HG02678 (cell line): ENCODE results near the gene ZNF423.

ENCODE experiments used
- ATAC-seq: cut with Tn5 transposase; IDR thresholded peaks from one replicate; pipeline ENCODE4 v1.9.1; 2021; ENCODE audit warnings: mild to moderate bottlenecking, moderate library complexity; ENCODE audit not compliant: unreplicated experiment

ZNF423 gene

GRCh38 chr16:49610983-49611382 is 244.9 kb downstream of the ZNF423 start:
- no peak for ATAC-seq

DNA sequence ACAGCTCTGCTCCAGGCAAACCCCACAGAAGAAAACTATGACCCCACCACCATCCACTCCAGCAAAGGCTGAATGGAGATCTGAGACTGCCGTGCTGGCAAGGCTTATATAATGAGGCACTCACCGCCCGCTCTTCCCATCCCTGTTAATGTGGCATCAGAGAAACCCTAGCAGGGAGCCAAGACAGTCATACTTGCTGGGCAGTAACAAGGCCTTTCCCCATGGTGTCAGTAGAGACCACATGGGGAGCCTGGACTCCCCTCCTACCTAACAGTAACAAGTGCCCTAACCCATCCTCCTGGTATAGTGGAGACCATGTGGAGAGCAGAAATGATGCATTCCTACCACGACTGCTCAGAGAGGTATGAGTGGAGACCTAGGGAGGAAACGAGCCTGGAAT is 247.1 kb downstream of the ZNF423 start:
- ATAC-seq = no peak

DNA sequence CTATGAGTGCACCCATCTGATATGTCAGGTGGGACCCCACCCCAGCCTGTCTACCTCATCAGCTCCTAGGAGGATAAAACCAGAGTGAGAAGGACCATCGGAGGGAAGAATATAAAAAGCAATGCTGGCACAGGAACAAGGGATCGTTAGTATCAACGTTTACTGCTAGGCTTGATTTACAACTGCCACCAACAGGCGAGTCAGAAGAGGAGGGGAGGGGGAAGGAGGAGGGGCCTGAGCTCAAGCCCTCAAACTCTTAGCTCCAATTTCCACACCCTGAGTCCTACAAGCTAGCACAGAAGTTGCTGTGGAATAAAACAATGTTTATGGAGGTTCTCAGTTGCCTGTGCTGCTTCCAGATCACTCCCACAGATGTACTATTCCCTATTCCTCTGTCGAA is 247.8 kb downstream of the ZNF423 start:
- no peak for ATAC-seq

GRCh38 chr16:49605536-49606254 is 250.2 kb downstream of the ZNF423 start:
- ATAC-seq = no peak

- ATAC-seq = no peak
Observed at GRCh38 chr16:49604602-49605001, 251.3 kb downstream of the ZNF423 start.

- ATAC-seq = no peak
Observed at GRCh38 chr16:49603956-49604355, 252.0 kb downstream of the ZNF423 start.

DNA sequence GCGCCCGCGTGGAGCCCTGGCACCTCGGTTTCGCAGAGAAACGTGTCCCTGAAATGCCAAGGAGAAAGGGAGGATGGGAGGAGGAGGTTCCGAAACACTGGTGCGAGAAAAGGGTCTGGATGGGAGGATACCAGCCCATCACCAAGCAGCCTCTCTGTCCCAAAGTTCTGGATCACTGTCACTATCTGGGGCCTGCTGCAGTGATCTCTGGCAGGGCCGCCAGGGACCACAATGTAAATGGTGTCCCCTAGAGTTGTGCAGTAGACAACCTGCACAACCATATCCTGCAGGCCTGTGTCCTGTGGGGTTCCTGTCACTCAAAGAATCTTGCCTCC is 253.0 kb downstream of the ZNF423 start:
- no peak for ATAC-seq

- no peak for ATAC-seq
Observed at GRCh38 chr16:49602201-49602975, 253.5 kb downstream of the ZNF423 start.

GRCh38 chr16:49601576-49601975 is 254.3 kb downstream of the ZNF423 start:
- no peak for ATAC-seq

DNA sequence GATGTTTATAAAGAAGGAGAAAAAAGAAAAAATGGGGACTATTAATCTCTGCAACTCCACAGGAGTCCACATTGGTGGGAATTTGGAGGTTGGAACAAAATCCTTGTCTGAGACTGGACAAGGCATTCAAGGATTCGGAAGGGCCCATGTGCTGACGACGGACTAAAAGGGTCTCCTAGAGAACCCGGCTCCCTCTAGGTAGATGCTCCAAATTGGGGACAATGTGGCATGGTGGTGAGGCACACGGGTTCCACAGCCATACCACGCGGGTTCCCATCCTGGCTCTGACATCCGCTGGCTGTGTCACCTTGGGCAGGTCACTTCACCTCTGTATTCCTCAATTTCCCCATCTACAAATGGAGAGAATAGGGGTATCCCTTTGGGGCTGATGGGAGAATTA is 254.9 kb downstream of the ZNF423 start:
- ATAC-seq = no peak

DNA sequence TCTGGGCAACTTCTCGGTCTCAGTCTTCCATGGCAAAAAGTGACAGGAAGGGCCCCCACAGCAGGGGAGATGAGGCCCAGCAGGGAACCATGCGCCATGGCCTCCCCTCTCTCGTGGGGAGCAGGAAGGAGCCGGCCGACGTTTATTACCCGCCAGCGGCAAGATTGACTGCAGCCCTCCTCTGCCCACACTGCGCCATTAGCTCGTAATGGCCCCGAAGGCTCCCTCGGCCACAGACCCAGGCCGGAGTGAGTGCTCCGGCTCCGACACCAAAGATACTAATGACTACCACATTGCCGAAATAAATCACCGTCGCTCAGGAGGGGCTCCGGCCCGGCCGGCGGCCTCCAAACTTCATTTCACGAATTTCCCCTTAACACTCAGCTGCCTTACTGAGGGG is 255.4 kb downstream of the ZNF423 start:
- no peak for ATAC-seq

DNA sequence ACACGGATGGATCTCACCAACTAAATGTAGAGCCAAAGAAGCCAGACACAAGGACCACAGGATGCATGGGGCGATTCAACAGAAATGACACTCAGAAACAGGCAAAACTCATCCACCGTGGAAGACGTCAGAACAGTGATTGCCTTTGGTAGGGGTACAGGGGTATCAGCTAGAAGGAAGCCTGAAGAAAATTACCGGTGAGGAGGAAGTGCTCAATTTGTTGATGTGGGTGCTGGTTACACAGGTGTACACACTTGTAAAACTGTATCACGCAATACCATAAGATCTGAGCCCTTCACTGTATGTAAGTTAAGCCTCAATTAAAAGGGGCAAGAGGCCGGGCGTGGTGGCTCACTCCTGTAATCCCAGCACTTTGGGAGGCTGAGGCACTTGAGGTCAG is 256.2 kb downstream of the ZNF423 start:
- no peak for ATAC-seq

DNA sequence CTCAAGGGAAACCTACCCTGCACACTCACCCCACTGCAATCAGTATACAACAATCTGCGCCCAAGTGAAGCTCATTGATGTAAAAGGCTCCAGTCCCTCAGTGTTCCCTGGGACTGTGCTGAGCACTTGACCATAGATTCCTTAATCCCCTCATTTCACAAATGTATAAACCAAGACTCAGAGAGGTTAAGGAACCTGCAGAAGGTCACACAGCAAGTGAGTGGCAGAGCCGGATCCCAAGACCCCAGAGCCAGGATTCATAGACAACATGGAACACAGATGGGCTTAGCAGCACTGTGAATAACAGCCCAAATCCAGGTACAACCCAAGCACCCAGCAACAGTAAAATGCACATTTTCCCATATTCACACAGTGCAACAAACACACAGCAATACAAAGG is 256.6 kb downstream of the ZNF423 start:
- ATAC-seq = no peak

DNA sequence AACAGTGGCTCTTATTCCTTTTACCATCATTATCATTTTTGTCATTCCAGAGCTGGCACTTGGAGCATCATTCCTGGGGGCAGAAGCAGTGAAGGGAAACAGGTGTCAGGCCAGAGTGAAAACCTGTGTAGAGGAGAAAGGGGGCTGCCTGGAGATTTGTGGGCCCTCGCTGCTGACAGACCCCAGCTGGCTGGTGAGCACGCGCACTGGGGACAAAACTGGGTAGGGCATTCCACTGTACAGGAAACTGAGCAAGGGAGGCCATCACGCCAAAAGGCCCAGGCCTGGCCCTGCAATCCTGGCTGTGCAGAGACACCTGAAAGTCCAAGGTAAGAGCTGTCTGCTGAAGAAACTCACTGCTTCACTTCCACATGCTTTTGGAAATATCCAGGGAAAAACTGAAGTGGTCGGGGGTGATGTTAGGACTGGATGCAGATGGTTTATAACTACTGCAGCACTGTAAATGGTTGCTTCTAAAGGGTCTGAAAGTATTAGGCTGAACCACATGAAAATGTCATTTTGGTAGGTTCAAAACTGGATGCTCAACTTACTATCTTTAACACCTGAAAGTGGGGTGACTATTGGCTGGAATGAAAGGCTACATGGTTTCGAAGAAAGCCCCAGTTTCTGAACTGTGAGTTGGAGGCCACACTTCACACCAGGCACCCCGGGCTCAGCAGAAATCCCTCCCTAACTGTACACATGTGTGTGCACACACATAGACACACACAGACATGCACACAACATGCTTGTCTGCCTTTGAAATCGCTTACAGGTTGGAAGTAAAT is 257.3 kb downstream of the ZNF423 start:
- ATAC-seq = peak; percentile 59

- ATAC-seq = no peak
Observed at GRCh38 chr16:49597796-49598195, 258.1 kb downstream of the ZNF423 start.

GRCh38 chr16:49596648-49597291 is 259.1 kb downstream of the ZNF423 start:
- no peak for ATAC-seq

- no peak for ATAC-seq
Observed at GRCh38 chr16:49596068-49596467, 259.8 kb downstream of the ZNF423 start.

- no peak for ATAC-seq
Observed at GRCh38 chr16:49594685-49595498, 261.0 kb downstream of the ZNF423 start.

- no peak for ATAC-seq
Observed at GRCh38 chr16:49594153-49594552, 261.8 kb downstream of the ZNF423 start.

DNA sequence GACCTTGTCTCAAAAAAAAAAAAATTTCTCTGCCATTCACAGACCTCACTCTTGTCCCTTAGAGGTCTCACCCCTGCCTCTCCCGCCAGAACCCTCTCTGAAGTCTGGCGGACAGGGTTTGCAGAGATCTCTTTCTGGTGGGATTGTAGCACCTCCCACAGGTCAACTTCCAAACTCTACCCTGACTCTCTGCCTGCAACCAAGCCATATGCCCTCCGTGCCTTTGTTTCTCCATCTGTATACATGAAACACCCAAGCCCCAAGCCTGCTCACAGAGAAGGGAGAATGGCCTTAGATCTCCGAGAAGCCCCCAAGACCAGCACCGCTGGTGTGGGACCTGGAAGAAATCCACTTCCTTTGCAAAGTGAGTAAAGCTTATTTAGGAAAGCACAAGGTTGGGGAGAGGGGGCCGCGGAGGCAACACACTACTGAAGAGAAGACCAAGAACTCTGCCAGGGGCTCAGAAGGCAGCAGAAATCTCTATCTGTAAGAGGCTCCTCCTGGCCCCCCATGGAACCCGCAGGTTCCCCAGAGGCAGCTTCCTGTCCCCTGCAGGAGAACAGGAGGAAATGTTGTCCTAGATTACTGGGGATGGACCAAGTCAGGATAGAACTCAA is 262.4 kb downstream of the ZNF423 start:
- no peak for ATAC-seq
